ENCODE data around the gene NCBP2L. TPM values are rescaled to one million over a fixed set of nuclear protein-coding genes. Genes with fewer than 3 reads are reported as not detected.
A peak's percentile ranks its signal among the peaks of the same experiment; 100 is the strongest.

The NCBP2L gene
- total RNA-seq, 2 experiments from 2014 or later: not detected

DNA sequence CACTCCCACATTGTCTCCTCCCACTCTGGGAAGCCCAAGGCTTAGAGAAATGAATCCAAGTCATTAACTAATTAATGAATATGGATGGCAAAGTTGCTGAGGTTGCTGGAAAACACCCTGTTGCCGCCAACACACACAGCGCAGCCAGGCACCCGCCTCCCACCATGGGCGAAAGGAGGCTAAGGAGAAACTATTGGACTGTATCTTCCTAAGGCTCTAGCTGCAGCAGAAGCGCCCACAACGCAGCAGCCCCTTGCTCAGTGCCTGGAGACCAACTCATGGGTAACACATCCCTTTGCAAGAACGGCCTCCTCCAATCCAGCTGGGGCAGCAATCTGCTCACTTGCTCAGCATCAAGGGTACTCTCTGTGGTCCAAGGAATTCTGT, 36.1 kb upstream of the NCBP2L start:
- DNase-seq: no peak
- H3K36me3 Mint-ChIP-seq: peaks cover 2% of the 10 kb centered on the region
- no peaks in the 10 kb centered on the region for H3K27me3 Mint-ChIP-seq
- H3K9me3 Mint-ChIP-seq: no peaks in the 10 kb centered on the region
- ATAC-seq (ENCODE audit: low read depth): peak; percentile 3
- H3K4me3 Mint-ChIP-seq: peak overlapping the region; percentile 82
- peak overlapping the region; percentile 100 for H3K27ac Mint-ChIP-seq
- H3K4me1 Mint-ChIP-seq: peaks cover 12% of the 10 kb centered on the region
- POLR2A ChIA-PET: interaction anchor here (0.6 to 4.0 kb wide), 11 partner anchors 10 to 119 kb away, joined by 3 to 43 read pairs (median 6); partner anchors contain the start of genes PRPS1 and TSC22D3

- Mint-ChIP-seq H3K36me3 (peaks cover 2% of the 10 kb centered on the region), H3K4me3 (peak overlapping the region; percentile 82), H3K27ac (peak overlapping the region; percentile 100), H3K27me3 (no peaks in the 10 kb centered on the region), H3K9me3 (no peaks in the 10 kb centered on the region), H3K4me1 (peaks cover 12% of the 10 kb centered on the region)
- DNase-seq (no peak), ATAC-seq (ENCODE audit: low read depth) (no peak)
- POLR2A ChIA-PET: interaction anchor here (0.6 to 4.0 kb wide), 7 partner anchors 11 to 114 kb away, joined by 3 to 43 read pairs (median 6); partner anchors contain the start of genes PRPS1 and TSC22D3
These were observed 34.8 kb upstream of the NCBP2L start for GRCh38 chrX:107742700-107743191.

- no peaks in the 10 kb centered on the region for H3K27me3 Mint-ChIP-seq
- H3K4me3 Mint-ChIP-seq: no peak overlapping the region
- H3K36me3 Mint-ChIP-seq: peaks cover 2% of the 10 kb centered on the region
- H3K4me1 Mint-ChIP-seq: peaks cover 12% of the 10 kb centered on the region
- ATAC-seq (ENCODE audit: low read depth): no peak
- no peak for DNase-seq
- no peak overlapping the region for H3K27ac Mint-ChIP-seq
- H3K9me3 Mint-ChIP-seq: no peaks in the 10 kb centered on the region
- POLR2A ChIA-PET: interaction anchor here (4.0 kb wide), 1 partner anchor 28 kb away, joined by 43 read pairs; no protein-coding TSS in a partner anchor
These were observed 33.5 kb upstream of the NCBP2L start for GRCh38 chrX:107743995-107744394.

DNA sequence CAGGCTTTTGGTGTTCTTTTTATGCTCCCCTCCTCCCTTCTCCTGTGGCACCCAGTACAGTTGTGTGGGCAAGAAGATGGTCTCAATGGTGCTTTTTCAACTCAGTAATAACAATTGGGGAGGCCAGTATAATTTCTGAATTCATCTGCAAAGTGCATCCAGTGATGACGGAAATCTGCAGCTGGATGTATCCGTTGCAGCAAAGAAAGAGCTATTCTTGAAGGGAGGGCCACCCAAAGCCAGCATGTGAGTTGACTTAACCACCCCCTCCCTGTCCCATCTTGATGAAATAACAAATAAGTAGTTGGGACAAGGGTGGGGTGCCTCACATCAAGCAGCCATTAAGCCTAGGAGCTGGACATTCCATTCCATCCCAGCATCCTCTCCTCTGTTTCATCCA, 32.7 kb upstream of the NCBP2L start:
- POLR2A ChIA-PET: no interaction called here
- DNase-seq: no peak
- H3K27ac Mint-ChIP-seq: no peak overlapping the region
- ATAC-seq (ENCODE audit: low read depth): no peak
- no peaks in the 10 kb centered on the region for H3K27me3 Mint-ChIP-seq
- H3K4me3 Mint-ChIP-seq: no peak overlapping the region
- H3K9me3 Mint-ChIP-seq: no peaks in the 10 kb centered on the region
- H3K4me1 Mint-ChIP-seq: peaks cover 11% of the 10 kb centered on the region
- H3K36me3 Mint-ChIP-seq: peaks cover 2% of the 10 kb centered on the region

DNA sequence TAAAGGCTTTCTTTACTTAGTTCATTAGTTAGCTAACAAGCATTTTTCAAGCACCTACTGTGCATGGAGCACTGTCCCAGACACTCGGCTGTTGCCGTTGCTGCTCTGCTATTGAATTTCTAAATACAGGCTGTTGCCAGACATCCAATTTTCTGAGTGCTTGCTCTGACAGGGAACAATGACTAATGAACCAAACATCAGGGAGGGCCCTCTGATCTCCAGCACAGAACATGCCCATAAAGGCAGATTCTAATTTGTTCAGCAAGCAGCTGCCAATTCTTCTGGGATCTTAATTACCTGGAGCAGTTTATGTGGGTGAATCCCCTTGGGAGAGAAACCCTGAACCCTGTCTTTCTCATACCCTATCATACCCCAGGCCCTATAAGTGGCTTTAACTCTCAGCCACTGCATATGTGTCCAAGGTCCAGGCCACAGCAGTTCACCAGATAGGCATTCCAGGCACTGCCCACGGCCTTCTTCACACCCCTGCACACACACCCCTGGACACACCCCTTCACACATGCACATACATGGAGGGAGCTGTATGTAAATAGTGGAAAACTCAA, 29.9 kb upstream of the NCBP2L start:
- no peaks in the 10 kb centered on the region for H3K9me3 Mint-ChIP-seq
- ATAC-seq (ENCODE audit: low read depth) (no peak), DNase-seq (no peak)
- H3K4me3 Mint-ChIP-seq: no peak overlapping the region
- no peaks in the 10 kb centered on the region for H3K27me3 Mint-ChIP-seq
- no peak overlapping the region for H3K27ac Mint-ChIP-seq
- H3K36me3 Mint-ChIP-seq: no peaks in the 10 kb centered on the region
- POLR2A ChIA-PET: no interaction called here
- no peaks in the 10 kb centered on the region for H3K4me1 Mint-ChIP-seq

DNA sequence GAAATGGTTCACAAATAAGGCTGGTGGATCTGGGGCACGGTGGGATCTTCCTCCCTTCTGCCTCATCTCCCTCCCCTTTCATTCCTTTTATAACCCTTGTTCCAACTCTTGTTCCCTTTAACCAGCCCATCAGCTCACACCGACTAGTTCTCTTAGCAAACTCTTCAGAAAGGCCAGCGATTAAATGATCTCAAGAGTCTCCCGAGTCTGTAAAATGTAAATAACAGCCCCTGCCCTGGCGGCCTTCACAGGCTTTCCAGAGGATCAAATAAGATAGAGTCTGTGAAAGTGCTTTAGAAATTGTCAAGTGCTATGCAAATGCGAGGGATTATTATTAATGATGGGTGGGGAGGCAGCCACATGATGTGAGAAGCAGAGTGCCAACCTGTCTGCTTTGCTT, 29.0 kb upstream of the NCBP2L start:
- POLR2A ChIA-PET: no interaction called here
- H3K4me3 Mint-ChIP-seq: no peak overlapping the region
- no peaks in the 10 kb centered on the region for H3K9me3 Mint-ChIP-seq
- H3K36me3 Mint-ChIP-seq: no peaks in the 10 kb centered on the region
- no peaks in the 10 kb centered on the region for H3K4me1 Mint-ChIP-seq
- no peak overlapping the region for H3K27ac Mint-ChIP-seq
- DNase-seq: no peak
- no peak for ATAC-seq (ENCODE audit: low read depth)
- no peaks in the 10 kb centered on the region for H3K27me3 Mint-ChIP-seq

- Mint-ChIP-seq H3K27ac (no peak overlapping the region), H3K4me1 (peaks cover 4% of the 10 kb centered on the region), H3K4me3 (no peak overlapping the region), H3K9me3 (no peaks in the 10 kb centered on the region), H3K36me3 (no peaks in the 10 kb centered on the region), H3K27me3 (no peaks in the 10 kb centered on the region)
- DNase-seq (no peak), ATAC-seq (ENCODE audit: low read depth) (no peak)
- POLR2A ChIA-PET: interaction anchor here (0.5 kb wide), 1 partner anchor 132 kb away, joined by 4 read pairs; no protein-coding TSS in a partner anchor
These were observed 27.3 kb upstream of the NCBP2L start for GRCh38 chrX:107750263-107750662.

- POLR2A ChIA-PET: interaction anchor here (0.5 kb wide), 1 partner anchor 133 kb away, joined by 4 read pairs; no protein-coding TSS in a partner anchor
- Mint-ChIP-seq H3K4me1 (peaks cover 10% of the 10 kb centered on the region), H3K27me3 (no peaks in the 10 kb centered on the region), H3K9me3 (no peaks in the 10 kb centered on the region), H3K36me3 (no peaks in the 10 kb centered on the region), H3K27ac (no peak overlapping the region), H3K4me3 (no peak overlapping the region)
- DNase-seq (no peak), ATAC-seq (ENCODE audit: low read depth) (no peak)
These were observed 26.6 kb upstream of the NCBP2L start for GRCh38 chrX:107750861-107751445.

DNA sequence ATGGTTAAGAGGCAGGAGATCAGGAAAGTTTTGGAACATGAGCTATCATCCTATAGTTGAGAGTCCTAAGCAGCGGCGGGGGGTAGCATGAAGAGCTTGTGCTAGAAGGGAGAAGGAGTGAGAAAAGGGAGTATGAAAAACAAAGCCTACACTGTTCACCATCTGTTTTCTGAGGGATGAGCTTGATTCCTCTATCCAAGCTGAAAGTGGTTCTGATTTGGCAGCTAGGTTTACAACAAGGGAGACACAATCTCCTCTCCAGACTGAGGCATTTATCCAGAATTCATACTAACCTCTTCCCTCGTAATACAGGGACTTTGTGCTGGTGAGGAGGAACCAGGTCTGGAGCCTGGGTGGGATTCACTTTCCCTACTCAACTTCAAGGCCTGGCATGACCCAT, 25.5 kb upstream of the NCBP2L start:
- no peaks in the 10 kb centered on the region for H3K9me3 Mint-ChIP-seq
- no peak overlapping the region for H3K27ac Mint-ChIP-seq
- no peak for ATAC-seq (ENCODE audit: low read depth)
- no peaks in the 10 kb centered on the region for H3K27me3 Mint-ChIP-seq
- H3K4me1 Mint-ChIP-seq: peaks cover 10% of the 10 kb centered on the region
- DNase-seq: no peak
- POLR2A ChIA-PET: no interaction called here
- H3K36me3 Mint-ChIP-seq: no peaks in the 10 kb centered on the region
- H3K4me3 Mint-ChIP-seq: no peak overlapping the region

DNA sequence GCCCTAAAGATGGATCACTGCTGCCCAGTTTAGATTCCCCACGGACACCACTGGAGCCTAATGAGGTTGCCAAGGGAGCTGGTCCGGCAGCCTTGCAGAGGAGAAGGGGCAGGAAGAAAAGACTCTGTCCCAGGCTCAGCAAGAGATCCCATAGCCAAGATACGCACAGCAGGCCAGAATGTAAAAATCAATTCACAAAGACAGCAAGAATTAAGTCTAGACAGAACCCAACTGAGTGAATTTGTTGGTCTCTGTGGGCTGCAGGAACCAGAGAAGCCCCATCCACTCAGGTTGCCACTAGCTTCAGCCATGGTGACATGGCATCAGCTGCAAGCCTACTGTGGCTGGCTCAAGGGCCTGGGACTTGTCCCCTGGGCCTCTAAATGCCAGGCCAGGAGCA, 24.8 kb upstream of the NCBP2L start:
- H3K4me1 Mint-ChIP-seq: peaks cover 10% of the 10 kb centered on the region
- POLR2A ChIA-PET: no interaction called here
- no peaks in the 10 kb centered on the region for H3K9me3 Mint-ChIP-seq
- no peak overlapping the region for H3K27ac Mint-ChIP-seq
- H3K36me3 Mint-ChIP-seq: no peaks in the 10 kb centered on the region
- DNase-seq (no peak), ATAC-seq (ENCODE audit: low read depth) (no peak)
- no peak overlapping the region for H3K4me3 Mint-ChIP-seq
- H3K27me3 Mint-ChIP-seq: no peaks in the 10 kb centered on the region

DNA sequence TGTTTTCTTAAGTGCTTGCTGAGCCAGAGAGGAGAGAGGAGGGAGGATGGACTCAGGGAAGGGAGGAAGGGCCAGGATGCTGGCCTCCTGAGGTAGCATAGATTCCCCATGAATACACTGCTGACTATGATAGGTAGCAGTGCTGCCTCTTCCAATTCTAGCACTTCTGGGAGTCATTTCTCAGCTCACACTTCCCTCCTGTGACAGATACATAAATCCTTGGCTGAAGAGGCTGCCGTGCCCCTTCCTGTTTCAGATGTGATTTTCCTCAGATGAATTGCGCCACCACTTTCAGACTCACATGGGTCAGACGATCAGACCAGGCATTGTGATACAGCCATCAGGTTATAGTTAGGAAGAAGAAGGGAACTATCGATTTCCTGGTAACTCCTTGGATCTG, 24.3 kb upstream of the NCBP2L start:
- Mint-ChIP-seq H3K36me3 (no peaks in the 10 kb centered on the region), H3K27me3 (no peaks in the 10 kb centered on the region), H3K4me3 (no peak overlapping the region), H3K27ac (no peak overlapping the region), H3K4me1 (peaks cover 10% of the 10 kb centered on the region), H3K9me3 (no peaks in the 10 kb centered on the region)
- POLR2A ChIA-PET: no interaction called here
- ATAC-seq (ENCODE audit: low read depth) (no peak), DNase-seq (no peak)

GRCh38 chrX:107755721-107756120, 21.8 kb upstream of the NCBP2L start:
- Mint-ChIP-seq H3K36me3 (no peaks in the 10 kb centered on the region), H3K27ac (no peak overlapping the region), H3K4me1 (peaks cover 10% of the 10 kb centered on the region), H3K9me3 (no peaks in the 10 kb centered on the region), H3K4me3 (peak overlapping the region; percentile 47), H3K27me3 (no peaks in the 10 kb centered on the region)
- DNase-seq: no peak
- no peak for ATAC-seq (ENCODE audit: low read depth)
- POLR2A ChIA-PET: interaction anchor here (0.6 kb wide), 1 partner anchor 83 kb away, joined by 3 read pairs; no protein-coding TSS in a partner anchor

DNA sequence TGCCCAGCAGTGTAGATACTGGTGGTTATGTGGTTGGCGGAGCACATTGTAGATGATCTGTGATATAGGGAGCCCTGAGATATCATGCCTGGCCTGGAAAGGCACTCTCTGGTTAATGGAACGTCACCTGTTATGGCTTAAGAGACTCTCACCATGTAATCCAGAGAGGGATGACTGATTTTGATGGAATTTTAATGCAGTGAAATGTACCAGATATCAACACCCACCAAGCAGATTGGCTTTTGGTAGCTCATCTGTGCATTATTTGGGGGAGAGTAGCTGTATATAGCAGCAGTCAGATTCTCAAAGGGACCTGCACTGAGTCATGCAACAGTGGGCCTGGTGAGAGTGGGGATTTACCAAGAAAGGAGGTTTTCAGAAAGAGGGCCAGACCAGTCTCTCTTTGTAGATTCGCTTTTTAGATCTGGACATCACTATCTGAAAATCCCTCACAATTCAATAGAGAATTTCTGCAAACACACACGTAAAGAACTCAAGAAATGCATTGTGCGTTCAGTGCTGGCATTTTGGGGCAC, 19.2 kb upstream of the NCBP2L start:
- POLR2A ChIA-PET: no interaction called here
- peaks cover 10% of the 10 kb centered on the region for H3K4me1 Mint-ChIP-seq
- DNase-seq (no peak), ATAC-seq (ENCODE audit: low read depth) (no peak)
- H3K9me3 Mint-ChIP-seq: no peaks in the 10 kb centered on the region
- no peak overlapping the region for H3K27ac Mint-ChIP-seq
- no peaks in the 10 kb centered on the region for H3K36me3 Mint-ChIP-seq
- no peaks in the 10 kb centered on the region for H3K27me3 Mint-ChIP-seq
- H3K4me3 Mint-ChIP-seq: no peak overlapping the region
